Measurements from ENCODE around the gene XAB2.

DNA sequence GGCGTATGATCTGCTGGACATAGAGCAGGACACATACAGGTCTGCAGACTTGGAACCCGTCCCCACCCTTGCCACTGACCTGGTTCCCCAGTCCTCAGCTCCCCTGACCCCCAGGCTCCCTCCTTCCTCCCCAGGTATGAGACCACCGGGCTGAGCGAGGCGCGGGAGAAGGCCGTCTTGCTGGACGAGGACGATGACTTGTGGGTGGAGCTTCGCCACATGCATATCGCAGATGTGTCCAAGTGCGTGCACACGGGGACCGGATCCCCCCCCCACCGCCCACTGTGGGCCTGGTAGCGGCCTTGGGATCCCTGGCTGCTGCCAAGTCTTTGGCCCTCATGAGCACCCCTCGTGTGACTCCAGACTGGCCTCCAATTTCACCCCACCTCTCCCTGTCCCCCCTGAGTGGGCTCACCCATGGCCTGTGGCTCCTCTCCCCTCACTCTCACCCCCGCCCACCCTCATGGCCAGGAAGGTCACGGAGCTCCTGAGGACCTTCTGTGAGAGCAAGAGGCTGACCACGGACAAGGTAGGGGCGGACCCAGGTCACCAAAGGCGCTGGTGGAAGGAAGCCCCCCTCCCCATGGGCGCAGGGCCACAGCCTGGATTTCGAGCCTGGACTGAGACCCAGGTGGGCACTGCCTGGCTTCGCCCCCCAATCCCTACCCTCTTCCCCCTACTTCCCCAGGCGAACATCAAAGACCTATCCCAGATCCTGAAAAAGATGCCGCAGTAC is 13.1 kb upstream of the XAB2 start:
- TF ChIP-seq, protein P1, sequence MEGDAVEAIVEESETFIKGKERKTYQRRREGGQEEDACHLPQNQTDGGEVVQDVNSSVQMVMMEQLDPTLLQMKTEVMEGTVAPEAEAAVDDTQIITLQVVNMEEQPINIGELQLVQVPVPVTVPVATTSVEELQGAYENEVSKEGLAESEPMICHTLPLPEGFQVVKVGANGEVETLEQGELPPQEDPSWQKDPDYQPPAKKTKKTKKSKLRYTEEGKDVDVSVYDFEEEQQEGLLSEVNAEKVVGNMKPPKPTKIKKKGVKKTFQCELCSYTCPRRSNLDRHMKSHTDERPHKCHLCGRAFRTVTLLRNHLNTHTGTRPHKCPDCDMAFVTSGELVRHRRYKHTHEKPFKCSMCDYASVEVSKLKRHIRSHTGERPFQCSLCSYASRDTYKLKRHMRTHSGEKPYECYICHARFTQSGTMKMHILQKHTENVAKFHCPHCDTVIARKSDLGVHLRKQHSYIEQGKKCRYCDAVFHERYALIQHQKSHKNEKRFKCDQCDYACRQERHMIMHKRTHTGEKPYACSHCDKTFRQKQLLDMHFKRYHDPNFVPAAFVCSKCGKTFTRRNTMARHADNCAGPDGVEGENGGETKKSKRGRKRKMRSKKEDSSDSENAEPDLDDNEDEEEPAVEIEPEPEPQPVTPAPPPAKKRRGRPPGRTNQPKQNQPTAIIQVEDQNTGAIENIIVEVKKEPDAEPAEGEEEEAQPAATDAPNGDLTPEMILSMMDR (IDR thresholded peaks at IDR 0.05) = no peak
- no peak for TF ChIP-seq POLR2A (IDR thresholded peaks at IDR 0.05)

All from Peyer's patch (tissue), 4 donors.